ENCODE data around the gene TCF15.

GRCh38 chr20:625360-625932, 15.3 kb upstream of the TCF15 start:
- TF ChIP-seq CTCF (IDR thresholded peaks at IDR 0.05) (no peak), EP300 (IDR thresholded peaks at IDR 0.05) (no peak)
